GM13977 (cell line): Measurements from ENCODE around the gene ZDHHC3.

Experiments used
- DNase-seq: peaks from one replicate; pipeline ENCODE4 v3.0.0; 2012; ENCODE audit warnings: low spot score
- CTCF ChIP-seq: IDR thresholded peaks from 2 replicates; pipeline ENCODE4 v1.5.1; 2012; ENCODE audit warnings: mild to moderate bottlenecking, control low read depth; ENCODE audit not compliant: insufficient read depth; ENCODE audit errors: extremely low read depth, missing control alignments
- in situ Hi-C: fragments of 300-500 bp; cut with MboI; formaldehyde crosslinking; loops from one replicate; pipeline ENCODE4 v1.12.0; 2022; ENCODE audit warnings: low sequenced_read_pairs, low pct_unique_long_range_greater_than_20kb, mixed read lengths, inconsistent platforms; ENCODE audit not compliant: unreplicated experiment

ZDHHC3 gene

GRCh38 chr3:44969828-44970179, 6.2 kb downstream of the ZDHHC3 start:
- TF ChIP-seq CTCF: no peak
- DNase-seq: no peak
- in situ Hi-C loops: no loop called here

- in situ Hi-C loops: no loop called here
- no peak for DNase-seq
- TF ChIP-seq CTCF: no peak
These were observed 6.7 kb downstream of the ZDHHC3 start for GRCh38 chr3:44969154-44969827.

- no peak for TF ChIP-seq CTCF
- DNase-seq: no peak
- in situ Hi-C loops: no loop called here
These were observed 7.5 kb downstream of the ZDHHC3 start for GRCh38 chr3:44968447-44968858.

- in situ Hi-C loops: no loop called here
- TF ChIP-seq CTCF: no peak
- no peak for DNase-seq
These were observed 9.1 kb downstream of the ZDHHC3 start for GRCh38 chr3:44966795-44967278.

GRCh38 chr3:44965165-44965564, 10.8 kb downstream of the ZDHHC3 start:
- in situ Hi-C loops: no loop called here
- no peak for TF ChIP-seq CTCF
- DNase-seq: no peak

GRCh38 chr3:44963571-44964325, 12.2 kb downstream of the ZDHHC3 start:
- in situ Hi-C loops: no loop called here
- no peak for TF ChIP-seq CTCF
- no peak for DNase-seq
